ENCODE data around the gene PLSCR3. TPM values are rescaled to one million over a fixed set of nuclear protein-coding genes. Genes with fewer than 3 reads are reported as not detected.

PLSCR3 gene
- total RNA-seq: 10 to 100 TPM; 78.2 to 87.0 TPM

- Mint-ChIP-seq H3K4me1 (ENCODE audit: low read depth) (peaks cover 27% of the 10 kb centered on the region), H3K36me3 (peaks cover 25% of the 10 kb centered on the region), H3K27ac (peak within 1 kb of the TSS; percentile 88), H3K4me3 (peak within 1 kb of the TSS; percentile 95), H3K9me3 (no peaks in the 10 kb centered on the region), H3K27me3 (no peaks in the 10 kb centered on the region)
- intact Hi-C loops (cut with micrococcal nuclease): loop anchor here (1.0 to 5.0 kb wide), 3 partner anchors 10 to 112 kb away; partner anchors contain the start of genes SLC2A4, TMEM102 and TMEM256
- ChIA-PET POLR2A (interaction anchor here (0.7 to 1.6 kb wide), 3 partner anchors 9 to 90 kb away, joined by 3 to 8 read pairs (median 3); partner anchors contain the start of genes POLR2A and TMEM256), CTCF (interaction anchor here (0.7 to 2.1 kb wide), 5 partner anchors 39 to 292 kb away, joined by 3 to 9 read pairs (median 4); partner anchors contain the start of genes SLC2A4, TMEM95 and TP53)
- peak; percentile 86 for DNase-seq
Measured at GRCh38 chr17:7394452-7395191, at the start of gene PLSCR3. Gene PLSCR3, minus strand, starts transcription at chr17:7394525. Its CDS starts 415 bp downstream, at chr17:7394110.

DNA sequence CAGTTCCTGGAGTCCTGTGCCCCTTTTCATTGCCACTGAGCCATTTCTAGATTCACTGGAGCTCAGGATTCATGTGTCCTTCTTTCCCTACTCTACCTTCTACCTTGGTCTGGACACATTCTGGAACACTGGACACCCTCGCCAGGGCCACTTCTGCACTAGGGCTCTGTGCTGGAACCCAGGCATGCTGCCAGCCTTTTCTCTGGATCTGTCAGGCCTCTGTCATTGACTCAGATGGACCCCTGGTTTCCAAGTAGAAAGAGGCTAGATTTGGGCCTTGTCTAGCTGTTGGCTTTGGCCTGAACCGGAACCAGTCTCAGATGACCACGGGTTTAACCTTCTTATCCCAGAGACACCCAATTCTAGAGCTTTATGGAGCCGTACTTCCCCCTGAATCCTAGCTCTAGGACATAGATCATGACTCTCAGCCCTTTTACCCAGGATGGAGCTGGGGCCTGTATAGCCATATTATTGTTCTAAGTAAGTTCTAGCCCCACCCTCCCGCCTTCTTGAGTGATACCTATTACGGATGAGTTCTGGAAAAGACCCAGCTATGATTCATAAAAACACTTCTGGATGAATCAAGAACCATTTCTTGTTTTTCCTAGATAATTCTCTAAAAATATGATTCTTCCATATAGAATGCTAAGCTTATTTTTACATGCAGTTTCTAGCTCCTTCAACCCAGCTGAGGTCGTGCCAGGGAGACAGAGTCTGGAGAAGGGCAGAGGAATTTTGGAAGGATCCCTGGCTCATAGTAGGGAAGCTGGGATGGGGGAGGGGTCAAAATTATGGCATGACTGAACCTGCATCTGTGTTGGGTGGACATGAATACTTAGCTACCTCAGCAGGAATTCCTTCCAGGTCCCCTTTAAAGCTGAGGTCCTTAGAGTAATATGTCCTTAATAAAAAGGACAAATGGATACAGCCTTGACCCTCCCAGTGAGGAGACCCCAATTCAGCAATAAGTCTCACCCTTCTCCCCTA lies 49.5 kb upstream of the PLSCR3 start:
- Mint-ChIP-seq H3K4me3 (no peak overlapping the region), H3K4me1 (ENCODE audit: low read depth) (peaks cover 35% of the 10 kb centered on the region), H3K36me3 (peaks cover 3% of the 10 kb centered on the region), H3K27me3 (peaks cover 55% of the 10 kb centered on the region), H3K27ac (no peak overlapping the region), H3K9me3 (no peaks in the 10 kb centered on the region)
- DNase-seq: no peak
- intact Hi-C loops (cut with micrococcal nuclease): no loop called here
- ChIA-PET POLR2A (interaction anchor here (0.6 to 1.2 kb wide), 2 partner anchors 8 to 129 kb away, joined by 3 read pairs; partner anchors contain the start of gene TMEM102), CTCF (interaction anchor here (0.6 to 4.2 kb wide), 6 partner anchors 8 to 117 kb away, joined by 3 to 19 read pairs (median 4); partner anchors contain the start of gene TMEM102)

DNA sequence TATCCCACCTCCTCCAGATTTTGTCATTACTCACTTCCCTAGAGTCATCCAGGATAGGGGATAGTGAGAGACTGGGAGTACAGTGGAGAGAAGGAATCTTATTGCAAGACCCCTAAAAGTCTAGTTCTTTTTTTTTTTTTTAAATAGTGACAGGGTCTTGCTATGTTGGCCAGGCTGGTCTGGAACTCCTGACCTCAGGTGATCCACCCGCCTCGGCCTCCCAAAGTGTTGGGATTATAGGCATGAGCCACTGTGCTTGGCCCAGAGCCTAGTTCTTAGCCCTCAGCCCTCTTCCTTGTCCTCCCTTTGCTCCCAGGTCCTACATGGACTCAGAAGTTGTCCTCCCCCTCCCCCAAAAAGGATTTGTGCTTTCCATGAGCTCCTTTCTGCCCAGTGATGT lies 47.8 kb upstream of the PLSCR3 start:
- peaks cover 4% of the 10 kb centered on the region for H3K36me3 Mint-ChIP-seq
- no peak overlapping the region for H3K27ac Mint-ChIP-seq
- no peak overlapping the region for H3K4me3 Mint-ChIP-seq
- intact Hi-C loops (cut with micrococcal nuclease): no loop called here
- H3K4me1 Mint-ChIP-seq (ENCODE audit: low read depth): peaks cover 45% of the 10 kb centered on the region
- DNase-seq: no peak
- no peaks in the 10 kb centered on the region for H3K9me3 Mint-ChIP-seq
- peaks cover 57% of the 10 kb centered on the region for H3K27me3 Mint-ChIP-seq
- POLR2A ChIA-PET: interaction anchor here (0.8 kb wide), 1 partner anchor 105 kb away, joined by 3 read pairs; no protein-coding TSS in a partner anchor
- CTCF ChIA-PET: interaction anchor here (1.4 kb wide), 1 partner anchor 13 kb away, joined by 4 read pairs; no protein-coding TSS in a partner anchor

DNA sequence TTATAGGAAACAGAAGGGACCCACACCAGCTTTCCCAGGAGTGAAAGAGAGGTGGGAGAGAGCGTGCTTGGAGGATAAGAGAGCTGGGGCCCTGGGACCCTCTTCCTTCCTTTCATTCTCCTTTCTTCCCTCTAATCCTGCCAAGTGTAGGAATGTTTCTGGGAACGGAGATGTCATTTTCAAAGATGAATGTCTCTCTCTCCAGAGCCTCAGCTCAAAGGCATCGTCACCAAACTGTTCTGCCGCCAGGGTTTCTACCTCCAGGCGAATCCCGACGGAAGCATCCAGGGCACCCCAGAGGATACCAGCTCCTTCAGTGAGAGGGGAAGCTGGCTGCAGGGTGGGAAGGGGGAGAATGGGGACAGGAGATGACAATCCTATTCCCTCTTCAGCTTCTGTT lies 46.9 kb upstream of the PLSCR3 start:
- CTCF ChIA-PET: interaction anchor here (0.6 to 1.6 kb wide), 5 partner anchors 11 to 120 kb away, joined by 3 to 8 read pairs (median 3); partner anchors contain the start of genes NEURL4 and SENP3
- DNase-seq: no peak
- Mint-ChIP-seq H3K27me3 (peaks cover 54% of the 10 kb centered on the region), H3K4me1 (ENCODE audit: low read depth) (peaks cover 48% of the 10 kb centered on the region), H3K27ac (no peak overlapping the region), H3K9me3 (no peaks in the 10 kb centered on the region), H3K4me3 (no peak overlapping the region), H3K36me3 (peaks cover 6% of the 10 kb centered on the region)
- POLR2A ChIA-PET: interaction anchor here (0.6 kb wide), 1 partner anchor 174 kb away, joined by 4 read pairs; no protein-coding TSS in a partner anchor
- intact Hi-C loops (cut with micrococcal nuclease): no loop called here

- Mint-ChIP-seq H3K27ac (no peak overlapping the region), H3K4me3 (no peak overlapping the region), H3K9me3 (no peaks in the 10 kb centered on the region), H3K27me3 (peaks cover 52% of the 10 kb centered on the region), H3K36me3 (peaks cover 6% of the 10 kb centered on the region), H3K4me1 (ENCODE audit: low read depth) (peaks cover 49% of the 10 kb centered on the region)
- intact Hi-C loops (cut with micrococcal nuclease): no loop called here
- CTCF ChIA-PET: interaction anchor here (0.6 to 1.7 kb wide), 6 partner anchors 12 to 120 kb away, joined by 3 to 8 read pairs (median 4); partner anchors contain the start of genes NEURL4 and SENP3
- POLR2A ChIA-PET: interaction anchor here (0.6 to 0.7 kb wide), 2 partner anchors 175 to 248 kb away, joined by 3 to 4 read pairs; partner anchors contain the start of gene WRAP53
- DNase-seq: peak; percentile 42
Measured at GRCh38 chr17:7440834-7441195, 46.5 kb upstream of the PLSCR3 start.

DNA sequence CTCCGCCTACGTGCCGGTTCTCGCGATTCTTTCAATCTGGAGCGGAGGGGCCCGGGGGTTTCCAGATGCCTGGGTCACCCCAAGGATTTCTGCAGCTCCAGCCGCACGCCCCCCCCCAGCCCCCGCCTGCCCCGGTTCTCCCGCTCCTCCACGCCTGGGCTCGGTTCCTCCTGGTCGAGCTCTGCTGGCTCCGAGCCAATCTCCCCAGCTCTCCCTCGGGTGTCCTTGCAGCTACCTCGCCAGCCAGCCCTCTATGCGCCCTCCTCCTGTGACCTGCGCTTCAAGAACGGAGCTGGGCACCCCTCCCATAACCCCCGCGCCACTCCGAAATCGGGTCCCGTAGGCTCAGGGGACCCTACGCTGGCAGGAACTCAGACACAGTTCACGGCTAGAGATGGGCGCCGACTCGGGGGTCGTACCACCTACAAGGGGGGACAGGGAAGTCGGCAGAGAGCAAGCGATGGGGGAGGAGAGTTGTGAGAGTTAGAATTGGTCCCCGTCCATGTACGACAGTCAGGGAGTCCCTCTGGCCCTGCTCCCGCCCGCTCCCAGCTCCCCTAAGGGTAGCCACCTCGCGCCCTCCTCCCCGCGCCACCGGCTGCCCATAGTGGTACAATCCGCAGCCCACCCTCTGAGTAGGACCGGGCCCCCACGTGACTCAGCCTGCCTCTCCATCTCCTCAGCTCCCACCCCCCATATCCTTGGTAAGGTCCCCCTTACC lies 45.9 kb upstream of the PLSCR3 start:
- Mint-ChIP-seq H3K4me1 (ENCODE audit: low read depth) (peaks cover 45% of the 10 kb centered on the region), H3K4me3 (peak overlapping the region; percentile 66), H3K27ac (no peak overlapping the region), H3K9me3 (no peaks in the 10 kb centered on the region), H3K36me3 (peaks cover 6% of the 10 kb centered on the region), H3K27me3 (peaks cover 46% of the 10 kb centered on the region)
- POLR2A ChIA-PET: interaction anchor here (0.6 to 0.9 kb wide), 3 partner anchors 175 to 248 kb away, joined by 3 to 4 read pairs (median 3); partner anchors contain the start of genes TP53 and WRAP53
- intact Hi-C loops (cut with micrococcal nuclease): no loop called here
- CTCF ChIA-PET: interaction anchor here (0.9 to 1.7 kb wide), 3 partner anchors 84 to 121 kb away, joined by 3 to 8 read pairs (median 7); partner anchors contain the start of gene SENP3
- peak; percentile 59 for DNase-seq

GRCh38 chr17:7439462-7440112 lies 45.3 kb upstream of the PLSCR3 start, which contains the start of gene FGF11:
Gene FGF11, plus strand, starts transcription at chr17:7439512. Its CDS starts 109 bp downstream, at chr17:7439621.
- no peak within 1 kb of the TSS for H3K27ac Mint-ChIP-seq
- ChIA-PET POLR2A (interaction anchor here (0.9 kb wide), 1 partner anchor 248 kb away, joined by 3 read pairs; the partner anchor contains the start of gene TP53), CTCF (interaction anchor here (1.6 to 1.7 kb wide), 2 partner anchors 84 to 121 kb away, joined by 7 to 8 read pairs; partner anchors contain the start of gene SENP3)
- intact Hi-C loops (cut with micrococcal nuclease): loop anchor here (5.0 to 10.0 kb wide), 3 partner anchors 107 to 685 kb away; partner anchors contain the start of genes CTDNEP1, ELP5 and HES7
- H3K9me3 Mint-ChIP-seq: no peaks in the 10 kb centered on the region
- peak within 1 kb of the TSS; percentile 66 for H3K4me3 Mint-ChIP-seq
- DNase-seq: no peak
- H3K4me1 Mint-ChIP-seq (ENCODE audit: low read depth): peaks cover 43% of the 10 kb centered on the region
- H3K36me3 Mint-ChIP-seq: peaks cover 6% of the 10 kb centered on the region
- peaks cover 42% of the 10 kb centered on the region for H3K27me3 Mint-ChIP-seq

GRCh38 chr17:7438656-7439460 lies 44.5 kb upstream of the PLSCR3 start:
- ChIA-PET CTCF (interaction anchor here (1.7 to 5.0 kb wide), 5 partner anchors 16 to 123 kb away, joined by 7 to 71 read pairs (median 54); partner anchors contain the start of genes SENP3, TMEM95 and ZBTB4), POLR2A (interaction anchor here (0.9 kb wide), 1 partner anchor 83 kb away, joined by 4 read pairs; no protein-coding TSS in a partner anchor)
- Mint-ChIP-seq H3K36me3 (peaks cover 6% of the 10 kb centered on the region), H3K9me3 (no peaks in the 10 kb centered on the region), H3K4me3 (peak overlapping the region; percentile 66), H3K4me1 (ENCODE audit: low read depth) (peaks cover 43% of the 10 kb centered on the region), H3K27ac (no peak overlapping the region), H3K27me3 (peaks cover 38% of the 10 kb centered on the region)
- intact Hi-C loops (cut with micrococcal nuclease): loop anchor here (5.0 to 10.0 kb wide), 3 partner anchors 107 to 686 kb away; partner anchors contain the start of genes CTDNEP1, ELP5 and HES7
- DNase-seq: no peak

DNA sequence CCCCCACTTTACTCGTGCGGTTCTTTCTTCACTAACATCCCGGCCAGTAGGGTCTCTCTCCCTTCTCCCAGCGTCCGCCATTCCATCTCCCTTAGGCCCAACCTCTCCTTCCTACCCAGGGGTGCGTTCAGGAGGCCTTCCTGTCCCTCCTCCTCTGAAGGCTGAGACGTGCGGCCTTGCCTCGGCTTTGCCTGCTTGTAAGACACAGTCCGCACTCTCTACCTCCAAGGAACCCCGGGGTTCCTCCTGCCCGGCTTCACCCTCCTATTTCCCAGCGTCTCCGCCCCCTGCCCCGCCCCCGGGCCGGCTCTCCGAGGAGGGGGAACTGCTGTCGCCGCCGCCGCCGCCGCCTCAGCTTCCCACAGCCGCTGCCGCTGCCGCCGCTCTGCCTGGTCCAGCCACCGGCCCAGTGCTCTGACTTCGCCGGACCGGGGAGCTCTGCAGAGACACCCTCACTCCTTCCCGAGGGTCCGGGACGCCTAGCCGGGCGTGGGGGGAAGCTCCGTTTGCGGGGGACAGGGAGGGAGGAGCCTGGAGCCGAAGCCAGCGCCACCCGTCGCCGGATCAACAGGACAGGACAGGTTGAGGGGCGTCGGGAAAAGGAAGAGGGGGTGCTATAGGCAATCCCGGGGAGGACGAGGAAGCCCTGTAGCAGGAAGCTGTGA lies 43.8 kb upstream of the PLSCR3 start:
- Mint-ChIP-seq H3K36me3 (peaks cover 6% of the 10 kb centered on the region), H3K4me3 (peak overlapping the region; percentile 66), H3K27me3 (peaks cover 34% of the 10 kb centered on the region), H3K27ac (no peak overlapping the region), H3K4me1 (ENCODE audit: low read depth) (peaks cover 43% of the 10 kb centered on the region), H3K9me3 (no peaks in the 10 kb centered on the region)
- ChIA-PET POLR2A (interaction anchor here (0.9 to 2.9 kb wide), 2 partner anchors 17 to 82 kb away, joined by 4 to 14 read pairs; no protein-coding TSS in a partner anchor), CTCF (interaction anchor here (1.6 to 5.0 kb wide), 8 partner anchors 16 to 392 kb away, joined by 5 to 71 read pairs (median 52); partner anchors contain the start of genes POLR2A, SENP3, TMEM256 and TMEM95)
- intact Hi-C loops (cut with micrococcal nuclease): loop anchor here (2.0 to 10.0 kb wide), 4 partner anchors 106 to 687 kb away; partner anchors contain the start of genes CTDNEP1, ELP5, FXR2 and HES7
- peak; percentile 70 for DNase-seq
